H1 (cell line): Measurements from ENCODE around the gene DEFB129. TPM values are rescaled to one million over a fixed set of nuclear protein-coding genes. Genes with fewer than 3 reads are reported as not detected.

Source experiments
- CBX8 ChIP-seq: fragments of 300-800, 300-1000 bp; sonication (generic); IDR thresholded peaks from 2 replicates; pipeline ENCODE4 v1.7.1; 2016; ENCODE audit warnings: low read depth, low read length, borderline replicate concordance
- NRF1 ChIP-seq: IDR thresholded peaks from 2 replicates; pipeline ENCODE4 v1.6.1; 2011; ENCODE audit warnings: mild to moderate bottlenecking, low read depth, low read length, improper control_type of control experiment
- PHF8 ChIP-seq: fragments of 200-600 bp; sonication (generic); conservative IDR thresholded peaks from 2 replicates; pipeline ENCODE4 v1.7.1; 2012; ENCODE audit warnings: low read depth, mild to moderate bottlenecking, inconsistent platforms, low read length, moderate library complexity
- polyA plus RNA-seq, 7 experiments: library from polyadenylated mRNA; depleted of rRNA in 3 of 7; stranded (reverse) in 5 of 7; unstranded in 2 of 7; fragments of >200 nt in 5 of 7; fragments of 200-250 nt in 2 of 7; gene quantifications; 1 replicate in 5 of 7; 2 replicates in 1 of 7; 4 replicates in 1 of 7; pipeline versions ENCODE4 v1.2.1 to v1.2.3, GENCODE V29; 2011 to 2013; ENCODE audit warnings: missing spikeins in 2 of 7, mixed read lengths in 2 of 7
- total RNA-seq: library from RNA; stranded (reverse); fragmentation: NEBNext Ultra II Directional; extraction: Animal tissue kit (Norgen Biotek cat#: 25700); gene quantifications from 2 replicates; pipeline ENCODE4 v1.2.1, GENCODE V29; 2021

Gene DEFB129
- total and polyA plus RNA-seq, 2 of the 8 experiments (the other 6 are each of a cell fraction or from before 2014, with no cell fraction given), result not detected

GRCh38 chr20:237929-238328, 10.9 kb downstream of the DEFB129 start (continued):
- TF ChIP-seq CBX8 (no peak), PHF8 (no peak), NRF1 (no peak)
